GM03348 (cell line): ENCODE results near the gene CIC.
"Not testable (repeated sequence)": the region's sequence is repeated elsewhere in the genome, so short reads cannot be mapped to it uniquely, and the experiment has no call there.

Source experiments
- DNase-seq: peaks from one replicate; pipeline ENCODE4 v3.0.0; 2012; ENCODE audit warnings: low spot score

CIC gene

DNA sequence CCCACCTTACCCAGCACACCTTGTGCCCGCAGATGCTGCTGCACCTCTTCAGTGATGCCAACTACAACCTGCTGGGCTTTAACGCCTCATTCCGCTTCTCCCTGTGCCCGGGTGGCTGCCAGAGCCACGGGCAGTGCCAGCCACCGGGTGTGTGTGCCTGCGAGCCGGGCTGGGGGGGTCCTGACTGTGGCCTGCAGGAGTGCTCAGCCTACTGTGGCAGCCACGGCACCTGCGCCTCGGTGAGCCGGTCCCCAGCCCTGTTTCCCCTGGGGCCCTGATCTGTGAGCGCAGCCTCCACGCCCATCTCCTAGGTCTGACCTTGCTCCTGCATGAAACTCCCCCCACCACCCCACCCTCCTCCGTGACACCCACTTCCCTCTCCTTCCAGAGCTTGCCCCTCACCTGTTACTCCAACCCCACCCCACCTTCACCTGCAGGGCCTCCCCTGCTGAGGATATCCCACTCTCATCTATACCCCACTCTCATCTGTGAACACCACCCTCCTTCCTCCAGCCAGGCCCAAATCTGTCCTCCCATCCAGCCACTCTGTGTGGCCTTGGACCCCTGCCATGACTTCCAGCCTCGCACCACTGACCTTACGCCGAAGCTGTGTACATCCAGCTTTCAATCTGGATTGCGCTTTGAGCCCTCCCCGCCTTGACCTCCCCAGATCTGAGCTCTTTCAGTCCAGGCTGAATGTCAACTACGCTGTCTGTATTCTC, 65.1 kb downstream of the CIC start:
- DNase-seq = no peak

DNA sequence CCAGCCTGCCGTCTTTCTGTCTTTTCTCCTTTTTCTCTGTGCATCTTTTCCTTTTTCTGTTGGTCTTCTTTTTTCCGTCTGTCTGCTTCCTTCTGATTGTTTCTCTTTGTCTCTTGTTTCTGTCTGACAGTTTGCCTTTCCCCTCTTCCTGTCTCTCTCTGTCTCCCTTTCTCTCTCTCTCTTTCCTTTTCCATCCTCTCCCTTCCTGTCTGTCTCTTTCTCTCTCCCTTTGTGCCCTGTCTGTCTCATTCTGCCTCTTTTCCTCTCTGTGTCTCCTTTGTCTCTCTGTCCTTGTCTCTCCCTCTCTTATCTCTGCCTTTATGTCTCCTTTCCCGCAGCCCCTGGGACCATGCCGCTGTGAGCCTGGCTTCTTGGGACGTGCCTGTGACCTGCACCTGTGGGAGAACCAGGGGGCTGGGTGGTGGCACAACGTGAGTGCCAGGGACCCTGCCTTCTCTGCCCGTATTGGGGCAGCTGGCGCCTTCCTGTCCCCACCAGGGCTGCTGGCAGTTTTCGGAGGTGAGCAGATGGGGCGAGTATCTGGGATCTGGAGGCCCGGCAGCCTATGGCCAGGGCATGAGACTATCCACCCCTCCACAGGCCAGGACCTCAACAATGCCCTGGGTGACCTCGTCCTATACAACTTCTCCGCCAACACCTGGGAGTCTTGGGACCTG, 65.8 kb downstream of the CIC start:
- DNase-seq = no peak

DNA sequence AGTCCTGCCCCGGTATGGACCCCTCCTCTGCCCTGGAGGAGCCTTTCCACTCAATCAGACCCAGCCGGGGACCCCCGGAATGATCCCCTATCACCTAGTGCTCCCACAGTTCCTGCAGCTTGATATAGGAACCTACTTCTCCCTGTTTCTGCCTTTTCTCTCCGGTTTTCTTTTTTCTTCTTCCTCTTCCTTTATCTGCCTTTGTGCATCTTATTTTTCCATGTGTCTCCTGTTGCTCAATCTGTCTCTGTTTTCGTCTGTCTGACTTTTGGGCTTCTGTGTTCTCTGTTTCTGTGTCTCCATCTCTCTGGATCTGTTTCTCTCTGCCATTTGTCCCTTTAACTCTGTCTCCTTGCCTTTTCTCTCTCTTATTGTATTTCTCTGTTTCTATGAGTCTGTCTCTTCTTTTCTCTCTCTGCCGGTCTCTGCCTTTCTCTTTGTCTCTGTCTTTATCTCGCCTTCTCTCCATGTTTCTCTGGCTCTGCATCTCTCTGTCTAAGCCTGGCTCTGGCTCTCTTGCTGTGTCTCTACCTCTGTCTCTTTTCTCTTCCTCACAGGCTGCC, 66.4 kb downstream of the CIC start:
- DNase-seq = no peak

DNA sequence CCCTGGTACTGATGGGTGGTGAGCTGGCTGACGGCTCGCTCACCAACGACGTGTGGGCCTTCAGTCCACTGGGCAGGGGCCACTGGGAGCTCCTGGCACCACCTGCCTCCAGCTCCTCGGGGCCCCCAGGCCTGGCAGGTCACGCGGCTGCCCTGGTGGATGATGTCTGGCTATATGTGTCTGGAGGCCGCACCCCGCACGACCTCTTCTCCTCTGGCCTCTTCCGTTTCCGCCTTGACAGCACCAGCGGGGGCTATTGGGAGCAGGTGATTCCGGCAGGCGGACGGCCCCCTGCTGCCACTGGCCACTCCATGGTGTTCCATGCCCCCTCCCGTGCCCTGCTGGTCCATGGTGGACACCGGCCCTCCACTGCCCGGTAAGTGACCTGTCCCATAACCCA, 66.9 kb downstream of the CIC start:
- no peak for DNase-seq

DNA sequence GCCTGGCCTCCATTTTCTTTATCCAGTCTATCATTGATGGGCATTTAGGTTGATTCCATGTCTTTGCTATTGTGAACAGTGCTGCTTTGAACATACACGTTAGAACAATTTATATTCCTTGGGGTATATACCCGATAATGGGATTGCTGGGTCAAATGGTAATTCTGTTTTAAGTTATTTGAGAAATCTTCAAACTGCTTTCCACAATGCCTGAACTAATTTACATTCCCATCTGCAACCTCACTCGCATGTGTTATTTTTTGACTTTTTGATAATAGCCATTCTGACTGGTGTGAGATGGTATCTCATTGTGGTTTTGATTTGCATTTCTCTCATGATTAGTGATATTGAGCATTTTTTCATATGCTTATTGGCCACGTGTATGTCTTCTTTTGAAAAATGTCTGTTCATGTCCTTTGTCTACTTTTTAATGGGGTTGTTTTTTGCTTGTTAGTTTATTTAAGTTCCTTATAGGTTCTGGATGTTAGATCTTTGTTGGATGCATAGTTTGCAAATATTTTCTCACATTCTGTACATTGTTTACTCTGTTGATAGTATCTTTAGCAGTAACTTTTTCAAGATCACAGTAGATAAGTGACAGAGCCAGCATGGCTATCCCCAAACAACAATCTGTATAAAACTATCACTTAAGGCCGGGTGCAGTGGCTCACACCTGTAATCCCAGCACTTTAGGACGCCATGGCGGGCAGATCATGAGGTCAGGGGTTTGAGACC, 70.2 kb downstream of the CIC start:
- DNase-seq = not testable (repeated sequence)

DNA sequence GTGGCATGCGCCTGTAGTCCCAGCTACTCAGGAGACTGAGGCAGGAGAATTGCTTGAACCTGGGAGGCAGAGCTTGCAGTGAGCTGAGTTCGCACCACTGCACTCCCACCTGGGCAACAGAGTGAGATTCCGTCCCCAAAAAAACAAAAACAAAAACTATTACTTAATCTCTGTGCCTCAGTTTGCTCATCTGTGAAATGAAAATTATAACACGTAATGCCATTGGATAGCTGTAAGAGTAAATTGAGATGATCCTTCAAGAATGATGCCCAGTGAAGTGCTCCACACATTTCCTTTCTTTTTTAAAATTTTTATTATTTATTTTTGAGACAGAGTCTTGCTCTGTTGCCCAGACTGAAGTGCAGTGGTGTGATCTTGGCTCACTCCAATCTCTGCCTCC, 70.9 kb downstream of the CIC start:
- DNase-seq = not testable (repeated sequence)

DNA sequence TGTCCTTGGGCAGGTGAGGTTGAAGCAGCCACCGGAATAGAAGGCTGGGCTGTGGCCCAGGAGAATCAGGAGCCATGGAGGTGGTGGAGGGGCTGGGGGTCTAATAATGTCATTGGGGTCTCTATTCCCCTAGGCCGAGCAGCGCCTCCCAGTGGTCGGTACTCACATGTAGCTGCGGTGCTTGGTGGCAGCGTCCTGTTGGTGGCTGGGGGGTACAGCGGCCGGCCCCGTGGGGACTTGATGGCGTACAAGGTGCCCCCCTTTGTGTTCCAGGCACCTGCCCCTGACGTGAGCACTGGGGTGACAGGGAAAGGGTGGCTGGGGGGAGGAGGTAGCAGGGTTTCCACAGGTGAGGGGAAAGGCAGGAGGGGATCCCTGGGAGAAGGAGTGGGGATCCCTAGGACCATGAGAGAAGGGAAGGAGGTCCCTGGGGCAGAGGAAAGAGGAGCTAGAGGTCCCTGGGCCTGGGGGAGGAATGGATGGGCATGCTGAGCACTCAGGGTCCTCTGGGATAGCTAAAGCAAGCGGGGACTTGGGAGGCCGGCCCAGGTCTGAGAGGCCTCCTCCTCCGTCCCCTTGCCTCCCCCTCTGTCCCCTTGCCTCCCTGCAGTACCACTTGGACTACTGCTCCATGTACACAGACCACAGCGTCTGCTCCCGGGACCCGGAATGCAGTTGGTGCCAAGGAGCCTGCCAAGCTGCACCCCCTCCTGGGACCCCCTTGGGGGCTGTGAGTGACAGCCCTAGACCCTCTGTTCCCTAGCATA, 74.5 kb downstream of the CIC start:
- DNase-seq = no peak

DNA sequence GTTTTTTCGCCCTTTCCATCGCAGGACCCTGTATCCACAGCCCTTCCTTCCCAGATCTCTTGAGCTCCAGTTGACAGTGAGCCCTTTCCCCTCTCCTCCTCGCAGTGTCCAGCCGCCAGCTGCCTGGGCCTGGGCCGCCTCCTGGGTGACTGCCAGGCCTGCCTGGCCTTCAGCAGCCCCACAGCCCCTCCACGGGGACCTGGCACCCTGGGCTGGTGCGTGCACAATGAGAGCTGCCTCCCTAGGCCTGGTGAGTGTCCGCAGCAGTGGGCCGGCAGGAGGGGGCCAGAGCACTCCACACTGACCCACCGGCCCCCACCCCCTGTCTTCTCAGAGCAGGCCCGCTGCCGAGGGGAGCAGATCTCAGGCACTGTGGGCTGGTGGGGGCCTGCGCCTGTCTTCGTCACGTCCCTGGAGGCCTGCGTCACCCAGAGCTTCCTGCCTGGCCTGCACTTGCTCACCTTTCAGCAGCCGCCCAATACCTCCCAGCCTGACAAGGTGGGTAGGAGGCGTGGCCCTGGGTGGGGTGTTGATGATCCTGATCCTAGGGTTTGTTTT, 75.4 kb downstream of the CIC start:
- DNase-seq = no peak
